GM23338 (cell line): ENCODE data around the gene RAB33A.

Source experiments
- CTCF ChIP-seq, 2 experiments: fragments of 200-600 bp in 1 of 2; sonication (generic) in 1 of 2; conservative IDR thresholded peaks; 2 replicates each; pipeline versions ENCODE4 v1.5.1 to v1.6.1; 2016 to 2017; ENCODE audit warnings: antibody characterized with exemption in 2 of 2, low read depth in 2 of 2, mild to moderate bottlenecking in 2 of 2, moderate library complexity in 1 of 2
- REST ChIP-seq: IDR thresholded peaks from one replicate; pipeline ENCODE4 v1.6.1; 2018; ENCODE audit warnings: antibody characterized with exemption; ENCODE audit not compliant: unreplicated experiment

- no peak for TF ChIP-seq CTCF (conservative IDR thresholded peaks at IDR 0.05; ENCODE audit: low read depth in 2 of 2)
- TF ChIP-seq REST: no peak
Measured at GRCh38 chrX:130144509-130144908, 27.3 kb upstream of the RAB33A start.
